GM19395 (cell line): Measurements from ENCODE around the gene SYNDIG1.

ENCODE experiments used
- ATAC-seq: cut with Tn5 transposase; IDR thresholded peaks from one replicate; pipeline ENCODE4 v1.9.1; 2021; ENCODE audit warnings: mild to moderate bottlenecking, moderate library complexity; ENCODE audit not compliant: unreplicated experiment

The SYNDIG1 gene

DNA sequence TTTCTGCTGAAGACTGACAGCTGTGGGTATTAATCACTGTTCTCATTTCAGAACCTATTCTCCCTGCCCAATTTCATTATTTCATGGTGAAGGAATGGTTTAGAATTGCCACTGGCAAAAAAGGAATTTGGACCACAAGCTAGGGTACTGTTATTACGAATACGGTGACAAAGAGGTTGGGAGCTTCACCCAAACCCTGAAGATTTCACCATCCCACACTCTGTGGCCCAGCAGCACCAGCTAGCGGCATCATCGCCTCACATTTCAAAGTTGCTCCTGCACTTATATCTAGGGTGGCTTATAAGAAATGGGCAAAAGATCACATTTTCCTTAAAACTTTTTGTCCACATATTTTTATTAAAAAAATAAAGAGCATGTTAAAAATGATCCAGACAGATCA, 236.1 kb downstream of the SYNDIG1 start:
- no peak for ATAC-seq

DNA sequence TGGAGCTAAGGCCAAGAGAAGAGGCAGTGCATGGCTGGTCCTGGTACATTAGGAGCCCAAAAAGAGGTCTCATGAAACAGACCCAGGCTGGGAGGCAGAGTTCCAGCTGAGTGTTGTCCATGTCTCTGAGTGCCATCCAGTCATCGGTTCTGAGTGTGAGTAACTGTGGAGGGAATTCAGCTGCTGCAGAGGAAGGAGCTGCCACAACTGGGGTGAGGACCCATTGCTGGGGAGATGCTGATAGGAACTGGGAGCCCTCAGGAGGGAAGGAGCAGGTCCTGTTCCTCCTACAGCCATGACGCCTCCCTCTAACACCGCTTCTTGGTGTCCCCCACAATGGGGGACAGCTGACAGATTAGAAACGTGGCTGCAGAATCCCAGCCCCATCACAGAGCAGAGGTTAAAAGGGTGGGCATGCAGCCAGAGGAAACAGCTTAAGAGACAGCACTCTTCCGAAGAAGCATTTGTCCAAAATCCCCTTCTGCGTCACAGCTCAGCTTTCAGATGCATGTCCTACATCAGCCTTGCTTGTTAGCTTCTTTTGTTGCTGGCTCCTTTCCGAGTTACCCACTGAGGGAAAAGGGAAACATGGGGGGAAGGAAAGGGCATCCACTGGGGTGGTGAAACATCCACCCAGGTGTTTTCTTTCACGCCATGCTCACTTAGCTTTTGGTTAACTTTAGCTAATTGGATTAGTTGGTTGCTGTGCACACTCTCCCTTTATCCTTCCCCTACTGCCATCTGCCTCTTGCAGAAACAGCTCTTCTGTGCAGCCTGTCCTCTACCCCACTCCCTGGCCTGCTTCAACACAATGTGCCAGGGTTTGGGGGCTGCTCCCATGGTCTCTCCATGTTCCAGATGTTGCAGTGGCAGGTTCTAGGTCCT, 239.2 kb downstream of the SYNDIG1 start:
- ATAC-seq = no peak
